ENCODE measurements around the gene COX11.

Gene COX11, protein sequence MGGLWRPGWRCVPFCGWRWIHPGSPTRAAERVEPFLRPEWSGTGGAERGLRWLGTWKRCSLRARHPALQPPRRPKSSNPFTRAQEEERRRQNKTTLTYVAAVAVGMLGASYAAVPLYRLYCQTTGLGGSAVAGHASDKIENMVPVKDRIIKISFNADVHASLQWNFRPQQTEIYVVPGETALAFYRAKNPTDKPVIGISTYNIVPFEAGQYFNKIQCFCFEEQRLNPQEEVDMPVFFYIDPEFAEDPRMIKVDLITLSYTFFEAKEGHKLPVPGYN

DNA sequence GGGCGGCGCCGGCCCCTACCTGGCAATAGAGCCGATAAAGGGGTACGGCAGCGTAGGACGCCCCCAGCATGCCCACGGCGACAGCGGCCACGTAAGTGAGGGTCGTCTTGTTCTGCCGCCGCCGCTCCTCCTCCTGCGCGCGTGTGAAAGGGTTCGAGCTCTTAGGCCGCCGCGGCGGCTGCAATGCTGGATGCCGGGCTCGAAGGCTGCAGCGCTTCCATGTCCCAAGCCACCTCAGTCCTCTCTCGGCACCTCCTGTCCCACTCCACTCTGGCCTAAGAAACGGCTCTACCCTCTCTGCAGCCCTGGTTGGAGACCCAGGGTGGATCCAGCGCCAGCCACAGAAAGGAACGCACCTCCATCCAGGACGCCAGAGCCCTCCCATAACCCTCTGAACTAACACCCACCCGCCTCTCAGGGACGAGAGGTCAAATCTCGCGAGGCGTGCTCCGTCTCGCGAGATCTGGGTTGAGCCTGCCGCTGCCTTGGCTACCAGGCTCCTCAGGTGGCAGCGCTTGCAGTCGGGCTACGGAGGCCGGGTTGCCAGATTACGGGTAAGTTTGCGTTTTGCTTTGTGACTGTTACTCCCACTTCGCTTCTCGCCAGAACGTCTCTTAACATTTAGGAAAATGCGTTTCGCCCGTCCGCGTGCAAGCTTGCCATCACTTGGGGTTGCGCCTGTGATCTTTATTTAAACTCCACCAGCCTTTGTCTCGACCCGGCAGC, at the start of gene COX11, which contains the start of gene STXBP4:
Gene COX11, minus strand, starts transcription at position 393 of the 726 bp plus-strand sequence. Its CDS starts 8 bp downstream, at position 385.
Gene STXBP4, plus strand, starts transcription at position 504 of the 726 bp plus-strand sequence. CDS start 17,455 bp downstream, outside the sequence.
- DNase-seq (ENCODE audit: low spot score) = peak; percentile 92

DNA sequence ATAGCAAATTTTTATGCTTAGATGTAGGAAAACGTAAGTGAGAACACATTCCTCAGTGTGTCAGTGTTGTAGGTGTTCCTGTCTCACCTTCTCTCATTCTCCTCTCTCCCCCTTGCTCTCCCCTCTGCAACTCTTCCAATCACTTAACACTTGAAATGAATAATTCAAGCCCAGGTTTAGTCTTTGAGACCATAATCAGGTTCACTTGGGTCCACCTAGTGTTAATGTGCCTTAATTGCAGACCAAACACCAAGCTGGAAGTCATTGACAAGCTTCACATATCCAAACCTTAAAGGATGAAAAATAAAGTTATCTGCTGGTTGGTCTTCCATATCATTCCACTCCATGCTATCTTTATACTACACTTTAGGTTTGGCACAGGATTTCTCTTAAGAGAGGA, 37.1 kb upstream of the COX11 start:
- no peak for DNase-seq (ENCODE audit: low spot score)

DNA sequence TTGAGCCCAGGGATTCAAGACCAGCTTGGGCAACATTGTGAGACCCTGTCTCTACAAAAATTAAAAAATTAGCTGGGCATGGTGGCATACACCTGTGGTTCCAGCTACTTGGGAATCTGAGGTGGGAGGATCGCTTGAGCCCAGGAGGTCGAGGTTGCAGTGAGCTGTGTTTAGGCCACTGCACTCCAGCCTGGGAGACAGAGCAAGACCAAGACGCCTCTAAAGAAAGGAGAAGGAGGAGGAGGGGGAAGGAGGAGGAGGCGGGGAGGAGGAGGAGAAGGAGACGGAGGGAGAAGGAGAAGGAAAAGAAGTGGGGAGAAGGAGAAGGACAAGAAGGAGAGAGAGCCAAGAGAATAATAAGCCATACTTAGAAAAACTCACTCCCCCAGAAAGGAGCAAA, 36.0 kb upstream of the COX11 start:
- no peak for DNase-seq (ENCODE audit: low spot score)

DNA sequence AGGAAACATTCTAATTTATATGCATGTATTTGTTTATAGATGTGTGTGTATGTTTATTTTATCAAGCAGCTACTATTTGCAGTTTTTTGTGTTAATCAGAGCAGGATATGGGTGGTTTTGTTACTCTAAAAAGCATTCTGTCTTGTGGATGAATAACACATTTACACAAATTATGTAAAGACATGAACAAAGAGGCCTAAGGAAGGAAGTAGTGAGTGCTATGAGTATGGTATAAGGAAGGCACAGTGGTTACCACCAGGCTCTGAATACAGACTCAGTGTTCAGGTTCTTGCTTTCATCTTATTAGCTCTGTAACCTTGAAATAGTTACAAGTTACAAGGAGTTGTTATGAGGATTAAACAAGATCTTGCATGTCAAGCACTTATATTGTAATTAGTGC, 34.0 kb upstream of the COX11 start:
- DNase-seq (ENCODE audit: low spot score) = no peak

DNA sequence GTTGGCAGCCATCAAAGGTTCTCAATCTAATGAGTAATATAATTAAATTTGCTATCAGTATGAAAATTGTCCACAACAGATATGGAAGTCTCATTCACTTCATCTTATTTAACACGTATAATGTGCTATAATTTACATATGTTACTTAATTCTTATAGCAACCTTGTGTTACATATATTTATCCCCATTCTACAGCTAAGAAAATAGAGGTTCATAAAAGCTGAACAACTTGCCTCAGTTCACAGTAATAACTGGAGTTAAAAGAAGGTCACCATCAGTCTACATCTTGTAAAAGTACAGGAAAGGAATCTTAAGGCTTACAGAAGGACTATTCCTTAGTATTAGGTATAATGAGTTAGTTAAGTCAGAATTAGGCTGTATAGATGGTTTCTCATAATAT, 28.0 kb upstream of the COX11 start:
- DNase-seq (ENCODE audit: low spot score) = no peak

DNA sequence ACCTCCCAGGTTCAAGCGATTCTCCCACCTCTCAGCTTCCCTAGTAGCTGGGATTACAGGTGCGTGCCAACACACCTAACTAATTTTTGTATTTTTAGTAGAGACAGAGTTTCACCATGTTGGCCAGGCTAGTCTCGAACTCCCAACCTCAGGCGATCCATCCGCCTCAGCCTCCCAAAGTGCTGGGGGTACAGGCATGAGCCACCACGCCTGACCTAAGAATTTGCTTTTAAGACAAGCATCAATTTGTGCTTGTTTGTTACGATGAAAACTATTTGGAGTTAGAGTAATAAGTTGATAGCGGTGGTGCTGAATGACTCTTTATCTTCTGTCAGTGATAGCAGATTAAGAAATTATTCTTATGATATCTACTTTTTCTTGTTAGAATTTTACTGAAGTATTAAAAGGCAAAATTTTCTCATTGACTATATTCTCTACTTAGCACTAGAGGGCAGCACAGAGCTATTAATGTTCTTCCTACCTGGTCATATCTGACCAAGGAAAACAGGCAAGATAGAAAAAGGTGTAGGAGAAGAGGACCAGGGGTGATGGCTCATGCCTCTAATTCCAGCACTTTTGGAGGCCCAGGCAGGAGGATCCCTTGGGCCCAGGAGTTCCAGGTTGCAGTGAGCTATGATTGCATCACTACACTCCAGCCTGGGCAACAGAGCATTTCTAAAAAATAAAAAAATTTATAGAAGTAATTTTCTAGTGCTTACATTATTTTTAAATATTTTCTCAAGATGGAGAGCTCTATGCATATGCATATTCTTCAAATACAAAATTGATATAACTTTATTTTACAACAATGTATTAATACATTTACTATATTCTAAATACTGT, 24.6 kb upstream of the COX11 start:
- peak; percentile 40 for DNase-seq (ENCODE audit: low spot score)

DNA sequence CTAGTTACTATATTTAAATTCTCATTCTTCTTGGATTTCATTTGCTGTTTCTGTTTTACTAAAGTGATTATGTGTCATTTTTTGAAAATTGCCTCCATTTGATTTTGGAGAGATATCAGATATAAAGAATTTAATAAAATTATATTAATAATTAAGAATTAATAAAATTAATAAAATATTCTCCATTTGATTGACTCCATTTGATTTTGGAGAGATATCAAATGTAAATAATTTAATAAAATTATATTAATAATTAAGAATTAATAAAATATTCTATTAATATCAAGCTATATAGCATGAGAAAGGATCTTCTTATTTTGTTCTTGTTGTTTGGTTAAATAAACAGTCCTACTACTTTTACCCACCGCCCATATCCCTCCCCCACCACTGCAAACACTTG, 23.1 kb upstream of the COX11 start:
- no peak for DNase-seq (ENCODE audit: low spot score)

DNA sequence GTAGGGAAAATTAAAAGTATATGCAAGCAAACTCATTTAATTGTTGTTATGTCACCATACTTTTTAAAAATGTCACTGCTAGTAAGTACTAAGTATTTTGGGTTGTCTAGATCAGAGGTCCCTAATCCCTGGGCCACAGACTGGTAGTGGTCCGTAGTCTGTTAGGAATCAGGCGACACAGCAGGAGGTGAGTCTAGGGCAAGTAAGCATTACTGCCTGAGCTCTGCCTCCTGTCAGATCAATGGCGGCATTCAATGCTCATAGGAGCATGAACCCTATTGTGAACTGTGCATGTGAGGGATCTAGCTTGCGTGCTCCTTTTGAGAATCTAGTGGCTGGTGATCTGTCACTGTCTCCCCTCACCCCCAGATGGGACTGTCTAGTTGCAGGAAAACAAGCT, 21.7 kb upstream of the COX11 start:
- DNase-seq (ENCODE audit: low spot score) = no peak

DNA sequence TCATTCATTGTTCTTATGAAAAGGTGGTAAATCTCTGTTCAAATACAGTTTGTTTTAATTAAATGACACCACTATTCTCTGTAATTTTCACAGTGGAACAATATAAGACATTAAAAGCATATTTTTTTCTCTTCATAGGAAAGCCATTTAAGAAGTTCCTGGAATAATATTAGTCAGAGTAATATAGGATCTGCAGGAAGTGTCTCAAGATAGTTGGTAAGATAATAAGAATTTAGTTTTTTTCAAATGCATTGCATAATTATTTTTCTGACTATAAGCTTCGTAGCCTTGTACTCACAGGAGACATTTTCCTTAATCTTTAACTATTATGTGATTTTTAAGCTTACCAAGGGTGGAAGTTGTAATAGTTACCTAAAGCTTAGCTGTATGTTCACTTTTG, 17.0 kb upstream of the COX11 start:
- no peak for DNase-seq (ENCODE audit: low spot score)

DNA sequence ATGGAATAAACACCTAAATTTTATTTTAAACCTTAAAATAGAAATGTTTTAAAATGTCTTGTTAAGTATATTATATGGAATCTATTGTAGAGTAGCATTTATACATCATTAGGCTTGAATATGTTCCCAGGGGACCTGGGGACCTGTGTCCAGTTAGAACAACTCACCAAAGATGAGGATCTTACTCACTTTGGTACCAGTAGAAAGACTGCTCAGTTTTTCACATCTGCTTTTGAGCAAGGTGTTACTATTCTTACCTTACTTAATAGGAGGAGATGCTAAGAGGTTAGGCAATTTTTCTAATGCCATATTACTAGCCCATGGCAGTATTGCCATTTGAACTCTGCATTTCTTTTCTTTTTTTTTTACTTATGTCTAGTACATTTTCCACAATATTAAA, 14.8 kb upstream of the COX11 start:
- no peak for DNase-seq (ENCODE audit: low spot score)

DNA sequence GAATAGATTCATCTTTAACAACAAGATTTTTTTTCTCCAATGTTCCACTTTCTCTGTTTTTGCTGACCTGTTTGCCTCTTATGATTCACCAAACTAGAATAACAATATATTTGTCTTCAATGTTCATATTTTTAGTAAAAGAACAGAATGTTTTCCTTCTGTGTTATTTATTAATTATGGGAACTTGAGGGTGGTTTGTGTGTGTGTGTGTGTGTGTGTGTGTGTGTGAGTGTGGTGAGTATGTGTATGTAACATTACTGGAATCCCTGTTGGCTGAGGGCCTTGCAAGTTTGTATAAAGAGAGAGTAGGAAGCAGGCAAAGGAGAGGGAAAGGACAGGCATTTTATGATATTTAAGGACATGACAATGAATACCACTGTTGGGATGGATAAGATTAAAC, 13.9 kb upstream of the COX11 start:
- DNase-seq (ENCODE audit: low spot score) = no peak

DNA sequence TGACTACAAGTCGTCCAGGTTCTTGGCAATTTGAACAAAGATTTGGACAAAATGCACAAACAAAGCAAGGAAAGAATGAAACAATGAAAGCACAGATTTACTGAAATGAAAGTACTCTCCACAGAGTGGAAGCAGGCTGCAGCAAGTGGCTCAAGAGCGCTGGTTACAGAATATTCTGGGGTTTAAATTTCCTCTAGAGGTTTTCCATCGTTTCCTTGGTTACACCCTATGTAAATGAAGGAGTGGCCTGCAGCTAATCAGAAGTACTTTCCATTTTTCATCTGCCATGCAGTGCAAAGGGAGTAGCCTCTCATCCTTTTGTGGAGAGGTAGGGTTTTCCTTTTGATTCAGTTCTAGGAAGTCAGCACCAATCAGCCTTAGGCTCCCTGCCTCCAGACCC, 11.9 kb upstream of the COX11 start:
- DNase-seq (ENCODE audit: low spot score) = no peak

DNA sequence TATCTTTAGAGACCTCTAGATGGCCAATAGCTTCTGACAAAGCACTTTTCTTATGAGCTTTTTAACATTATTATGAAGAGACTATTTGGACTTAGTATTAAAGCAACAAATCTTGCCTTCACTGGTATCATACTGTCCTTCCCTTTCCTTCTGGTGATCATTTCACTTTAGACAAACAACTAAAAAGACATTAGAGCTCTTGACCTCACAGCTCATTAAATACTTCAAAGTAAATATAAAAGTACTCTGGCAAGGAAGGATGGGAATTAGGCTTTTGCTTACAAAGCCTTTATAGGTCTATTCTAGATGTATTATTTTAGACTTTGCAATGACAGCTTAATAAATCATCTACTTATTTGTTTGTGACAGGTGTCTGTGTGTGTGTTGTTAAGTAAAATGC, 11.2 kb upstream of the COX11 start:
- no peak for DNase-seq (ENCODE audit: low spot score)

DNA sequence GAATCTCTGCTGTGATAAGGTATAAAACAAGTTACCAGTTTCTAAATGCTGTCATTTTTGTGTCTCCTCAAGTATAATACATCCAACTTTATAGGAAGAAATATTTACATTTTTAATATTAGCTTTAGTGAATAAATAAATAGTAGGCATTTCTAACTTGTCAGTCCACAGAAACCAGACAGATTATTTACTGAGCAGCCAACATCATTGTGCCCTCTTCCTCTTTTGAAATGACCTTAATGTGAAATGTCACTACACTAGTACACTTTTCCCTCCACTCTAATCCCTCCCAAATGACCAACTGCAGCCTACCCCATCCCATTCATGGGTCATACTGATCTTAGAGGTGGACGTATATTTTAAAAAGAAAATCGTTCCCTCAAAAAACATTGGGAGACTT, 9.3 kb upstream of the COX11 start:
- DNase-seq (ENCODE audit: low spot score) = no peak

DNA sequence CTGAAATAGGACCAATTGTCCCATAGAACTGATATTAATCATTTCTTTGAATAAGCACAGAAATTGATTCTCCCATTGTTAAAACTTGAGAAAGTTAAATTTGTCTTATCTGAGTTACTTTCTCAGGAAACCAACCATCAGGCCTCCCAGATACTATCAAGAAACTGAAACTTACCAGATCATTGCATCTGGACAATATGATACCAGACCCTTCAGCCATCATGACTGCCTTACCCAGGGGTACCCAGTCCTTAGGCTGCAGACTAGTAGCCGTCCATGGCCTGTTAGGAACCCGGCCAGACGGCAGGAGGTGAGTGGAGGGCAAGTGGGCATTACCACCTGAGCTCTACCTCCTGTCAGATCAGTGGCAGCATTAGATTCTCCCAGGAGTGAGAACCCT, 7.9 kb upstream of the COX11 start:
- DNase-seq (ENCODE audit: low spot score) = no peak

DNA sequence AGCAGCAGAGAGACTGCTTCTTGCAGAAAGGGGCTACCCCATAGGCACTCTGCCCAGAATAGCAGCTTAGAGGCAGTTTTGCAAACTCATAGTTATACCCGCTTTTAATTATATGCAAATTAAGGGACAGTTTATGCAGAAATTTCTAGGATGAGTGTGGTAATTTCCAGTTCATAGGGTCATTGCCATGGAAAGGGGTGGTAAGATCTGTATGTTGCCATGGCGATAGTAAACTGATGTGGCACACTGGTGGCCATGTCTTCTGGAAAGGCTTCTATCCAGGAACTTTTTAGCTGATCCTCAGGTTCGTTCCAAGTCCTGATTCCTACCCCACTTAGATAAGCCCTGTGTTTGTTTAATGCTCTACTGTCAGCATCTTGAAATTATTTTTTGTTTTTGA, 6.3 kb upstream of the COX11 start:
- no peak for DNase-seq (ENCODE audit: low spot score)

DNA sequence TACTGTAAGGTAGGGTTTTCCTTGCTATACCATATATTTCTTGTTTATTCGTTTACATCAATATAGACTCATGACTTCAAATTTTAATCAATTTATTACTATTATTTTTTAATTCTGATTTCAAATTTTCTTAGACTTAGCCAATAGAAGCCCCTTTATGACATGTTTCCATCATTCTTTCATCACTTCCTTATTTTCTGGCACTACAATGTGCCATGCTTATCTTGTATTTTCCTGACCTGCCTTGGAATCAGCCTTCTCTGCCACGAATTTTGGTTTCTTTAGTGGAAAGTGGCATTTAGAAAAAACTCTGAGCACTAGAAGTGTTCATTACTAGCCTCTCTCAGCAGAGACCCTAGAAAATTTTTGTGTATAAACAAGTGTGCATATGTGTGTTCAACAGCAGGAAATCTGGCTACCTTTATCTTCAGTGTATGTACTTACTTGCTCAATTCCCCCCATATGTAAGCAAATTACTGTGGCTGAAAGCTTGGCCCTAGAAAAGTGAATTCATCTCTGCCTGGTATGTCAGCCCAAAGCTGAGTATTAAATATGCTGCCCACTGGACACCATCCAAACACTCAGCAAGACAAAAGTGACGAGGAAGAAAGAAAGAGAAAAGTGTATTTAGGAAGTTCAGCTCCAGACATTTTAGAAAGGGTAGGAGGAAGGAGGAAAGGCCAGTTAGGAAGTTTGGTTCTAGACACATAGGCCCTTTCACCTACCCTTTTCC, 4.1 kb upstream of the COX11 start:
- no peak for DNase-seq (ENCODE audit: low spot score)

DNA sequence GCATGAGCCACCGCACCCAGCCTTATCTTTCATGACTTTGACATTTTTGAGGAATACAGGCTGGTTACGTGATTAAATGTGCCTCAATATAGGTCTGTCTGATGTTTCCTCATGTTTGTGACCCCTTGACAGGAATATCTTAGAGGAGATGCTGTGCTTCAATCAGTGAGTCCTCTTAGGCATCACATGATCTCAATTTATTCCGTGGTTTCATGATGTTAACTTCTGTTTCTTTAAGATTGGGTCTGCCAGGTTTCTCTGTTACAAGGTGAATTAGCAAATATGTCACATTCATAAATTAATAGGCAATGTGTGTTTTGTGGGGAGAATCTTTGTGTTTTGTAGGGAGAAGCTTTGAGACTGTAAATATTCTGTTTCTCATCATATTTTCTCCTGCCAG, 3.4 kb upstream of the COX11 start:
- no peak for DNase-seq (ENCODE audit: low spot score)

DNA sequence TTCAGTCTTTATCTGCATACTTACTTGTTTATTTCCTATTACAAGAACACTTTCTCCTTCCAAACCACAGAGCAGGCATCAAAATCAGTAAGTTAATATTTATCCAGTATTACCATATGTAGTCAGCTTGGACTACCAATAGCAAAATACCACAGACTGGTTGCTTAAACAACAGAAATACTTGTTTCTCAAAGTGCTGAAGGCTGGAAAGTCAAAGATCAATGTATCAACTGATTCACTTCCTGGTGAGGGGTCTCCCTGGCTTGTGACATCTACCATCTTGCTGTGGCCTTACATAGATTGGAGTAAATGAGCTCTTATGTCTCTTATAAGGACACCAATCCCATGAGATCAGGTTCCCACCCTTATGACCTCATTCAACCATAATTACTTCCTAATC, 2.7 kb upstream of the COX11 start:
- no peak for DNase-seq (ENCODE audit: low spot score)

DNA sequence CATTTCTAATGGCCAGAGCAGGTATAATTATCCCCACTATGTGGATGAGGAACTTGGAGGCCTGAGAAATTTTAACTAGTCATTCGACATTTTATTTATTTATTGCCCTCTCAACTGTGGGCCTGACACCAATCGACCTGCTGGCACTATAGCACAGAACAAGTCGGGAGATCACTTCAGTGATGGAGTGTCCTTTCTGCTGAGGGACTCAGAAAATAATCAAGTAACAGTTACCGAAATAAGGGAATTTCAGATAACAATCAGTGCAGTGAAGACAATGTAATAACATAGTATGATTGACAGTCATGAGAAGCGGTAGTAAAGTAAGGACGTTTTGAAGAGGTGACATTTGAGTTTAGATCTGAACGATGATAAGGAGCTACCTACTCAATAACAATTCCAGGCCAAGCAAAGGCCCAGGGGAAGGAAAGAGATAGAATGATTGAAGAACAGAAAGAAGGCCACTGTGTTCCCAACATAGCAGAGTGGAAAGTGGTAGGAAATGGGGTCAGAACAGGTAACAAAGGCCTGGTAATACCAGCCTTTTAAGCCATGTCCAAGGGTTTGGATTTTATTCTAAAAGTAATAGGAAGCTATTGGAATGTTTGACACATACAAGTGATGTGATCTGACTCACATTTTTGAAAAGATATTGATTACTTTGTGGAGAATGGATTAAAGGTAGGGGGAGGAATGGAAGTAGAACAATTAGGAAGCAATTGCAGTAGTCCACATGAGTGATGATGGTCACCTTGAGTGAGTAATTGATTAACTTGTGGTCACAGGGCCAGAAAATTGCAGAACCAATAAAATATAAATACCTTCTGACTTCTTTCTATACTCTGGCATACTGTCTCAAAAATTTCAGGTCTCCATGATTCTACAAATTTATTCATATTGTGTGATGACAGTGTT, 1.5 kb upstream of the COX11 start:
- no peak for DNase-seq (ENCODE audit: low spot score)

DNA sequence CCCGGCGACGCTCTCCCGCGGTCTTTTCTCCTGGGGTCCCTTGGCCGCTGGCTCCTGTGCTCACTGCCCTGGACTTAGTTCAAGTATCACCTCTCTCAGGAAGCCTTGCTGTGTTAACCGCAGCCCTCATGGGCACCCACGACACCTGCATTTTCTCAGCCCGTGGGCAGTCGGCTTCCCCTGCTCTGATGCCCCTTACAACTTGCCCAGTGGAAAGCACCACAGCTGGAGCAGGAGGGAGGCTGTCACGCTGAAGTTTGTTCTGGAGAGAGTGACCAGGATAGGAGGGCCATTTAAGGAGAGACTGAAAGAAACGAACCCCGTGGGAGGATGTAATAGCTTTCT, 506 bp upstream of the COX11 start:
- no peak for DNase-seq (ENCODE audit: low spot score)

Data from COLO829 (cell line).